ENCODE data around the gene DNAJC4.

GRCh38 chr11:64267207-64267945 is 37.0 kb downstream of the DNAJC4 start:
- TF ChIP-seq POLR2AphosphoS5 (IDR thresholded peaks at IDR 0.05; ENCODE audit: low read depth, low read length) = no peak
- TF ChIP-seq REST (IDR thresholded peaks at IDR 0.05; ENCODE audit: insufficient read depth in 1 of 2, low read depth in 2 of 2, low read length in 2 of 2) = no peak
- TF ChIP-seq SIN3A (IDR thresholded peaks at IDR 0.05; ENCODE audit: borderline replicate concordance, insufficient read depth, low read length) = no peak
